HepG2 (cell line): ENCODE measurements around the gene ONECUT2. TPM values are rescaled to one million over a fixed set of nuclear protein-coding genes. Genes with fewer than 3 reads are reported as not detected.

ENCODE experiments used
- ATF7 ChIP-seq, 2 experiments: fragments of 450-650 bp in 1 of 2; sonication (generic) in 1 of 2; formaldehyde crosslinking in 1 of 2; IDR thresholded peaks; 2 replicates each; pipeline versions ENCODE4 v1.4.0 to v1.6.1; 2016 to 2020; ENCODE audit warnings: antibody characterized with exemption in 1 of 2, mild to moderate bottlenecking in 1 of 2, missing genetic modification reagents in 1 of 2
- CHD2 ChIP-seq: IDR thresholded peaks from 2 replicates; pipeline ENCODE4 v1.6.1; 2011; ENCODE audit warnings: low read depth, low read length, improper control_type of control experiment
- HDAC6 ChIP-seq: fragments of 200-600 bp; sonication (generic); IDR thresholded peaks from 2 replicates; pipeline ENCODE4 v1.7.0; 2017; ENCODE audit warnings: mild to moderate bottlenecking, antibody characterized with exemption, low read length, low read depth
- KIAA2018 ChIP-seq: sonication (generic); formaldehyde crosslinking; IDR thresholded peaks from 2 replicates; pipeline ENCODE4 v1.5.0; 2020; ENCODE audit warnings: mild to moderate bottlenecking, missing genetic modification reagents, borderline replicate concordance
- NR1H2 ChIP-seq: sonication (generic); formaldehyde crosslinking; IDR thresholded peaks from 2 replicates; pipeline ENCODE4 v1.8.1; 2022; ENCODE audit warnings: low read depth, missing genetic modification reagents, borderline replicate concordance
- PAX8 ChIP-seq: sonication (generic); formaldehyde crosslinking; IDR thresholded peaks from 2 replicates; pipeline ENCODE4 v1.8.0; 2022; ENCODE audit warnings: mild to moderate bottlenecking, missing genetic modification reagents, borderline replicate concordance
- TMF1 ChIP-seq: sonication (generic); formaldehyde crosslinking; IDR thresholded peaks from 2 replicates; pipeline ENCODE4 v1.8.1; 2022; ENCODE audit warnings: low read depth, missing genetic modification reagents
- TOE1 ChIP-seq: sonication (generic); formaldehyde crosslinking; IDR thresholded peaks from 2 replicates; pipeline ENCODE4 v1.4.0; 2020; ENCODE audit warnings: mild to moderate bottlenecking, missing genetic modification reagents
- ZBTB1 ChIP-seq: sonication (generic); formaldehyde crosslinking; IDR thresholded peaks from 2 replicates; pipeline ENCODE4 v1.4.0; 2020; ENCODE audit warnings: missing genetic modification reagents, borderline replicate concordance
- ZNF337 ChIP-seq: sonication (generic); formaldehyde crosslinking; IDR thresholded peaks from 2 replicates; pipeline ENCODE4 v1.5.1; 2020; ENCODE audit warnings: missing genetic modification reagents, low read depth, mild to moderate bottlenecking, borderline replicate concordance
- ZNF512B ChIP-seq: sonication (generic); formaldehyde crosslinking; IDR thresholded peaks from 2 replicates; pipeline ENCODE4 v1.5.1; 2020; ENCODE audit warnings: missing genetic modification reagents, mild to moderate bottlenecking, borderline replicate concordance
- ZNF570 ChIP-seq: sonication (generic); formaldehyde crosslinking; IDR thresholded peaks from 2 replicates; pipeline ENCODE4 v1.4.0; 2020; ENCODE audit warnings: mild to moderate bottlenecking, missing genetic modification reagents, borderline replicate concordance
- ZNF737 ChIP-seq: sonication (generic); formaldehyde crosslinking; IDR thresholded peaks from 2 replicates; pipeline ENCODE4 v1.5.0; 2020; ENCODE audit warnings: missing genetic modification reagents, mild to moderate bottlenecking, borderline replicate concordance
- ZNF761 ChIP-seq: sonication (generic); formaldehyde crosslinking; conservative IDR thresholded peaks from 2 replicates; pipeline ENCODE4 v1.4.0; 2020; ENCODE audit warnings: mild to moderate bottlenecking, missing genetic modification reagents
- ZNF766 ChIP-seq: sonication (generic); formaldehyde crosslinking; IDR thresholded peaks from 2 replicates; pipeline ENCODE4 v1.5.0; 2020; ENCODE audit warnings: missing genetic modification reagents, borderline replicate concordance
- ZNF780A ChIP-seq: sonication (generic); formaldehyde crosslinking; IDR thresholded peaks from 2 replicates; pipeline ENCODE4 v1.8.0; 2022; ENCODE audit warnings: mild to moderate bottlenecking, missing genetic modification reagents, moderate library complexity
- ZSCAN20 ChIP-seq: sonication (generic); formaldehyde crosslinking; IDR thresholded peaks from 2 replicates; pipeline ENCODE4 v1.4.0; 2020; ENCODE audit warnings: missing genetic modification reagents, mild to moderate bottlenecking, borderline replicate concordance
- polyA plus RNA-seq, 8 experiments: library from polyadenylated mRNA; depleted of rRNA in 3 of 8; stranded (reverse) in 7 of 8; unstranded in 1 of 8; fragments of >200 nt; fragmentation: Illumina TruSeq in 4 of 8; extraction: Trizol in 4 of 8; gene quantifications; 2 replicates each; pipeline versions ENCODE4 v1.2.1 to v1.2.3, GENCODE V29; 2011 to 2016; ENCODE audit warnings: low read depth in 4 of 8, missing spikeins in 1 of 8, mixed read lengths in 1 of 8; ENCODE audit not compliant: insufficient read depth in 1 of 8
- total RNA-seq, 5 experiments: library from RNA; depleted of rRNA; stranded (reverse); fragments of >200 nt; fragmentation: Illumina TruSeq; extraction: Trizol; gene quantifications; 2 replicates each; pipeline ENCODE4 v1.2.3, GENCODE V29; 2016; ENCODE audit warnings: low read depth in 1 of 5

The ONECUT2 gene
- total and polyA plus RNA-seq, 2 of the 13 experiments (the other 11 are each of a cell fraction or from before 2014, with no cell fraction given) = 3.0 to 3.2 TPM

GRCh38 chr18:57533006-57533867, 98.1 kb downstream of the ONECUT2 start (continued):
- TF ChIP-seq KIAA2018 (CRISPR knock-in tag) (no peak), ZNF737 (CRISPR knock-in tag) (no peak), ZNF766 (CRISPR knock-in tag) (no peak), ATF7 (IDR thresholded peaks at IDR 0.05) (no peak), ATF7 (CRISPR knock-in tag; IDR thresholded peaks at IDR 0.05) (no peak), HDAC6 (no peak), PAX8 (CRISPR knock-in tag) (no peak), ZSCAN20 (CRISPR knock-in tag) (no peak), TOE1 (CRISPR knock-in tag) (no peak), TMF1 (no peak), ZBTB1 (CRISPR knock-in tag) (no peak), ZNF512B (CRISPR knock-in tag) (no peak), ZNF337 (CRISPR knock-in tag) (no peak), NR1H2 (CRISPR knock-in tag) (no peak), ZNF780A (CRISPR knock-in tag) (no peak), ZNF570 (CRISPR knock-in tag) (no peak), CHD2 (no peak), ZNF761 (CRISPR knock-in tag) (no peak)
